ENCODE measurements around the gene FAM107B. TPM values are rescaled to one million over a fixed set of nuclear protein-coding genes. Genes with fewer than 3 reads are reported as not detected.

FAM107B gene
- 10.8 and 11.3 TPM in 2 replicates for total RNA-seq

DNA sequence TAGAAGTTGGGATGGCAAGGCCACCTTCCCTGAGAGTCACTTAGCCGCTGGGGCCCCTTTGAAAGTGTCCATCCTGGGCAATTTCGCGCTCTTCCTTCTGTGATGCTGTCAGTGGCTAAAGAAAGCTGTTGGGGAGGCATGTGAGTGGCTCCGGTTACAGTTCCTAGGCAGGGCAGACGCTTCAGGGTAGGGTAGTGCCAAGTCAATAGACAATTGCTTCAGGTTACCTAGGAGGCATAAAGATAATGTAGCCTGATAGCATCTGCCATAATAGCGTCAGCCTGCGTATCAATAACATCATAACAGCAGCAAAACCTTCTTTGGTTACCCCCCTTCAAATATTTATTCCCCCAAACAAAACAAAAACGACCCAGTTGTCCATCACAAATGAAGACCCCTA, at the start of gene FAM107B:
Gene FAM107B (minus strand): TSS at position 101 of the 400 bp plus-strand sequence. CDS start 234 bp downstream, outside the sequence.

Other genes starting within 250 kb of the FAM107B start
- 0.34 and 1.9 TPM in 2 replicates for gene CDNF, start 63.1 kb upstream of the FAM107B start, total RNA-seq
- gene HSPA14, start 63.4 kb upstream of the FAM107B start, total RNA-seq, result 15.3 and 16.6 TPM in 2 replicates
- 9.8 and 11.3 TPM in 2 replicates for gene MSANTD7, start 63.4 kb upstream of the FAM107B start, total RNA-seq
- gene SUV39H2, start 104.0 kb upstream of the FAM107B start, total RNA-seq, result 17.5 and 18.2 TPM in 2 replicates
- gene DCLRE1C, start 179.2 kb upstream of the FAM107B start, total RNA-seq, result 6.6 and 7.9 TPM in 2 replicates
- 0.15 TPM in 1 of 2 replicates, not detected in the other for gene MEIG1, start 184.5 kb upstream of the FAM107B start, total RNA-seq